CD8-positive, alpha-beta memory T cell (primary cell): ENCODE results near the gene NAA40. TPM values are rescaled to one million over a fixed set of nuclear protein-coding genes. Genes with fewer than 3 reads are reported as not detected.

ENCODE experiments used
- CTCF ChIA-PET: fragments of 350-600 bp; sonication (Branson Sonifier 250); formaldehyde crosslinking; loops from one replicate; lab custom pipeline; 2021; ENCODE audit warnings: antibody characterized with exemption; lab: Charles Lee
- POLR2A ChIA-PET: fragments of 350-600 bp; sonication (Branson Sonifier 250); formaldehyde crosslinking; loops from one replicate; lab custom pipeline; 2021; ENCODE audit warnings: antibody characterized with exemption; lab: Charles Lee
- DNase-seq, 5 donors: peaks; one replicate each; pipeline versions ENCODE4 v3.0.0 to v3.0.0-alpha.2; 2020 to 2022; ENCODE audit warnings: mixed read lengths in 1 of 5
- H3K27ac ChIP-seq: one replicate; pipeline ENCODE4 v1.7.0; 2013; ENCODE audit warnings: low read depth, mild to moderate bottlenecking, low read length, moderate library complexity
- H3K27me3 ChIP-seq: 2 replicates; pipeline ENCODE4 v1.7.0; 2013; ENCODE audit warnings: low read length, mild to moderate bottlenecking; ENCODE audit not compliant: insufficient read depth, poor library complexity, severe bottlenecking
- H3K36me3 ChIP-seq: 2 replicates; pipeline ENCODE4 v1.7.0; 2013; ENCODE audit warnings: mild to moderate bottlenecking, low read length, moderate library complexity; ENCODE audit not compliant: insufficient read depth
- H3K4me1 ChIP-seq: 2 replicates; pipeline ENCODE4 v1.7.0; 2013; ENCODE audit warnings: mild to moderate bottlenecking, low read length, moderate library complexity; ENCODE audit not compliant: insufficient read depth
- H3K4me3 ChIP-seq: 2 replicates; pipeline ENCODE4 v1.7.0; 2013; ENCODE audit warnings: mild to moderate bottlenecking, low read length
- H3K9me3 ChIP-seq: 2 replicates; pipeline ENCODE4 v1.7.0; 2013; ENCODE audit warnings: mild to moderate bottlenecking, low read length
- H3K27ac Mint-ChIP-seq, 8 donors: one replicate each; pipeline ENCODE4 v1.8.0; 2020 to 2021; ENCODE audit warnings: mixed read lengths in 8 of 8, mild to moderate bottlenecking in 6 of 8, inconsistent platforms in 3 of 8, moderate library complexity in 3 of 8
- H3K27me3 Mint-ChIP-seq, 2 donors: one replicate each; pipeline ENCODE4 v1.8.0; 2020 to 2021; ENCODE audit warnings: mixed read lengths in 2 of 2, mild to moderate bottlenecking in 1 of 2, moderate library complexity in 1 of 2
- H3K36me3 Mint-ChIP-seq, 3 donors: one replicate each; pipeline ENCODE4 v1.8.0; 2020 to 2021; ENCODE audit warnings: mixed read lengths in 3 of 3, inconsistent platforms in 1 of 3, mild to moderate bottlenecking in 1 of 3
- H3K4me1 Mint-ChIP-seq, 3 donors: one replicate each; pipeline ENCODE4 v1.8.0; 2020 to 2021; ENCODE audit warnings: mixed read lengths in 3 of 3, inconsistent platforms in 1 of 3, mild to moderate bottlenecking in 1 of 3
- H3K4me3 Mint-ChIP-seq, 7 donors: one replicate each; pipeline ENCODE4 v1.8.0; 2020 to 2021; ENCODE audit warnings: mixed read lengths in 7 of 7, mild to moderate bottlenecking in 6 of 7, moderate library complexity in 4 of 7, inconsistent platforms in 2 of 7
- H3K9me3 Mint-ChIP-seq, 5 donors: one replicate each; pipeline ENCODE4 v1.8.0; 2020 to 2022; ENCODE audit warnings: mixed read lengths in 5 of 5, mild to moderate bottlenecking in 3 of 5, moderate library complexity in 2 of 5, inconsistent platforms in 1 of 5
- polyA plus RNA-seq: library from polyadenylated mRNA; unstranded; fragments of 300-500 nt; fragmentation: Illumina TruSeq; gene quantifications from one replicate; pipeline ENCODE4 v1.2.3, GENCODE V29; 2021
- total RNA-seq, 2 experiments: library from RNA; stranded (reverse); gene quantifications; one replicate each; pipeline ENCODE4 v1.2.3, GENCODE V29; 2021

Gene NAA40
- total and polyA plus RNA-seq, 3 experiments from 2014 or later, result 15.9 to 26.2 (median 20.2) TPM

DNA sequence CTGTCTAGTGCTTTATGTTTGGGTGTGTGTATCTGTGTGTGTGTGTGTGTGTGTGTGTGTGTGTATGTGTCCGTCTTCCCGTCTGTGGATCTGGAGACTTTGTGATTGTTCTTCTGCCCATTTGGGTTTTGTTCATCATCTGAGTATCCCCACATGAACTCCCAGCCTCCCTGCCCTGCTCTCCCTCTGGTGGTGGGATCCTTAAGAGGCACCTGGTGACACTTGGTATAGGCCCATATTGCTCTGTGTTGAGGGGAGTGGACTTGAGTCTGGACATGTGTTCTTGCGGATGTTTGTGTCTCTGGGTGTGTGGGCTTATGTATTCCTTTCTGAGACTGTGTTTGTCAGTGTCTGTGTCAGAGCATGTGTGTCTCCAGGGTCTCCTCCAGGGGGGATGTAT, 37.1 kb upstream of the NAA40 start:
- Mint-ChIP-seq H3K36me3 (peaks cover 22 to 97% (median 28%) of the 10 kb centered on the region in 3 donors), H3K9me3 (no peaks in the 10 kb centered on the region), H3K4me3 (no peak overlapping the region), H3K4me1 (peaks cover 13 to 19% (median 19%) of the 10 kb centered on the region in 3 donors), H3K27me3 (no peaks in the 10 kb centered on the region), H3K27ac (peak overlapping the region in 3 of 8 donors; percentile 51 to 63 (median 53))
- CTCF ChIA-PET, result interaction anchor here (1.6 kb wide), 1 partner anchor 14 kb away, joined by 3 read pairs; no protein-coding TSS in a partner anchor
- H3K4me1 ChIP-seq, result no peaks in the 10 kb centered on the region
- no peaks in the 10 kb centered on the region for H3K9me3 ChIP-seq
- POLR2A ChIA-PET, result no interaction called here
- H3K36me3 ChIP-seq, result peaks cover 78% of the 10 kb centered on the region
- H3K27ac ChIP-seq, result no peak overlapping the region
- no peaks in the 10 kb centered on the region for H3K27me3 ChIP-seq
- H3K4me3 ChIP-seq, result no peak overlapping the region
- no peak for DNase-seq

DNA sequence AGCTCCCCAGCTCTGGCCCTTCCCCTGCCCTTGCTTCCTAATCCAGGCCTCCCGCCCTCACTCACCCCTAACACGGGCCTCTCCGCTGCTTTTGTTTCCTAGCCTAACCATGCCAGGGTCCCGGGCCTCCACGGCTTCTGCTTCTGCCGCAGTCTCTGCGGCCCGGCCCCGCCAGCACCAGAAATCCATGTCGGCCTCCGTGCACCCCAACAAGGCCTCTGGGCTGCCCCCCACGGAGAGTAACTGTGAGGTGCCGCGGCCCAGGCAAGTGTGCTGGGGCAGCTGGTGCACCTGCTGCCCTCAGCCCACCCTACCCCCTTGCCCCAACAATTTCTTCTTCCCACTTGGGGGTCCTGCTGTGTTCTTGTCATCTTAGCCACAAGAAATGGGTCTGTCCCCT, 34.9 kb upstream of the NAA40 start:
- CTCF ChIA-PET, result interaction anchor here (0.7 to 1.4 kb wide), 2 partner anchors 58 to 67 kb away, joined by 3 read pairs; no protein-coding TSS in a partner anchor
- H3K27ac Mint-ChIP-seq, result peak overlapping the region in 1 of 8 donors; percentile 40
- DNase-seq, result no peak

DNA sequence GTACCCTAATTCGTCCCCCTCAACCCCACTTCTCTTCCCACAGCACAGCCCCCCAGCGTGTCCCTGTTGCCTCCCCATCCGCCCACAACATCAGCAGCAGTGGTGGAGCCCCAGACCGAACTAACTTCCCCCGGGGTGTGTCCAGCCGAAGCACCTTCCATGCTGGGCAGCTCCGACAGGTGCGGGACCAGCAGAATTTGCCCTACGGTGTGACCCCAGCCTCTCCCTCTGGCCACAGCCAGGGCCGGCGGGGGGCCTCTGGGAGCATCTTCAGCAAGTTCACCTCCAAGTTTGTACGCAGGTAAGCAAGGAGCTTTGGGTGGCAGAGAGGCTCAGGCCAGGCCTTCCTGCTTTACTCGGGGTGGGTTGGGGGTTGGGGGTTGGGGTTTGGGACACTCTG, 34.1 kb upstream of the NAA40 start:
- Histone ChIP-seq H3K9me3 (no peaks in the 10 kb centered on the region), H3K4me3 (no peak overlapping the region), H3K4me1 (no peaks in the 10 kb centered on the region), H3K27me3 (no peaks in the 10 kb centered on the region), H3K36me3 (peaks cover 51% of the 10 kb centered on the region), H3K27ac (no peak overlapping the region)
- H3K4me3 Mint-ChIP-seq, result no peak overlapping the region
- no peaks in the 10 kb centered on the region for H3K27me3 Mint-ChIP-seq
- no peak for DNase-seq
- no peaks in the 10 kb centered on the region for H3K9me3 Mint-ChIP-seq
- peaks cover 4 to 9% (median 8%) of the 10 kb centered on the region in 3 donors for H3K4me1 Mint-ChIP-seq
- CTCF ChIA-PET, result interaction anchor here (3.0 kb wide), 1 partner anchor 68 kb away, joined by 34 read pairs; the partner anchor contains the start of gene MARK2
- POLR2A ChIA-PET, result no interaction called here
- peaks cover 18 to 82% (median 19%) of the 10 kb centered on the region in 3 donors for H3K36me3 Mint-ChIP-seq
- H3K27ac Mint-ChIP-seq, result peak overlapping the region in 1 of 8 donors; percentile 58

More for the DNA sequence above, 34.9 kb upstream of the NAA40 start:
- POLR2A ChIA-PET, result no interaction called here
- Mint-ChIP-seq H3K27me3 (no peaks in the 10 kb centered on the region), H3K4me1 (peaks cover 4 to 9% (median 8%) of the 10 kb centered on the region in 3 donors), H3K36me3 (peaks cover 18 to 90% (median 21%) of the 10 kb centered on the region in 3 donors), H3K9me3 (no peaks in the 10 kb centered on the region), H3K4me3 (no peak overlapping the region)
- H3K9me3 ChIP-seq, result no peaks in the 10 kb centered on the region
- H3K27ac ChIP-seq, result no peak overlapping the region
- H3K4me3 ChIP-seq, result no peak overlapping the region
- H3K36me3 ChIP-seq, result peaks cover 60% of the 10 kb centered on the region
- no peaks in the 10 kb centered on the region for H3K27me3 ChIP-seq
- H3K4me1 ChIP-seq, result no peaks in the 10 kb centered on the region

DNA sequence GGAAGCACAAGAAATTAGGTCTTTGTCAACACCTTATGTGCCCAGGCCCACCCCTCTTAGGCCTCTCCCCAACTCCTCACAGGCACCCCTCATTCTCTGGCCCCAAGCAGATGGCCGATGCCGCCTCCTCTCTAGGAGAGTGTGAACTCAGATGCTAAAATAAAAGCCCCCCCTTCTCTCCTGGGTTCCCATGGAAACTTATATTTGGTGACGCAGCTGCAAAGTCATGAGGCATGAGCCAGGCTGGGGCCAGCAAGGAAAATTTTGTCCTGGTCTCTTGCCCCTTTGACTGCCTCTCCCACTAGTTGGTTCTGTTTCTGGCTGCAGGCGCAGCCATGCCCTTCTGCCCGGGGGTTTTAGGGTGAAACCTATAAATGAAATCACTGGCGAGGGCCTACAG, 33.6 kb upstream of the NAA40 start:
- Histone ChIP-seq H3K36me3 (peaks cover 49% of the 10 kb centered on the region), H3K27ac (no peak overlapping the region), H3K27me3 (no peaks in the 10 kb centered on the region), H3K9me3 (no peaks in the 10 kb centered on the region), H3K4me3 (no peak overlapping the region), H3K4me1 (no peaks in the 10 kb centered on the region)
- no peak overlapping the region for H3K27ac Mint-ChIP-seq
- no peaks in the 10 kb centered on the region for H3K9me3 Mint-ChIP-seq
- H3K36me3 Mint-ChIP-seq, result peaks cover 18 to 81% (median 19%) of the 10 kb centered on the region in 3 donors
- H3K4me1 Mint-ChIP-seq, result peaks cover 4 to 9% (median 8%) of the 10 kb centered on the region in 3 donors
- ChIA-PET CTCF (interaction anchor here (3.0 kb wide), 1 partner anchor 69 kb away, joined by 34 read pairs; the partner anchor contains the start of gene MARK2), POLR2A (no interaction called here)
- H3K27me3 Mint-ChIP-seq, result no peaks in the 10 kb centered on the region
- H3K4me3 Mint-ChIP-seq, result no peak overlapping the region
- DNase-seq, result no peak

DNA sequence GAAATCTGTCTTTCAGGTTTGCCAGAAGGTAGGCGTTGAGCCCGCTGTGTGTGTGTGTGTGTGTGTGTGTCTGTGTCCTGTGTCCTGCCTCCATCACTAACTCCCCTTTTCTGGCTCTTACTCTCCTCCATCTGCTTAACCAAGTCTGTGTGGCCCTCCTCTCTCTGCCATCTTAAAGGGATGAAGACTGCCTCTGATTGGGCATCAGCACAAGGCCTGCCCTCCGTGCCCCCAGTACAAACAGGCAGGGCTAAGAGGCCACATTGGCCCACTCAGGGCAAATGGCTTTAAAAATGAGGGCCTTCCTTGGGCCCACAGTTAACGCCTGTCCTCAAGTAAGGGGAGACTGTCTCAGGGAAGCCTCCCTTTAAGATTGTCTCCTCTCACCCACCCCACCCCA, 32.7 kb upstream of the NAA40 start:
- peaks cover 39% of the 10 kb centered on the region for H3K36me3 ChIP-seq
- POLR2A ChIA-PET, result interaction anchor here (1.3 kb wide), 1 partner anchor 67 kb away, joined by 3 read pairs; the partner anchor contains the start of gene MARK2

GRCh38 chr11:63906585-63906984, 32.2 kb upstream of the NAA40 start:
- Mint-ChIP-seq H3K27me3 (no peaks in the 10 kb centered on the region), H3K36me3 (peaks cover 7 to 72% (median 8%) of the 10 kb centered on the region in 3 donors), H3K4me1 (peaks cover 2 to 6% (median 2%) of the 10 kb centered on the region in 3 donors), H3K4me3 (no peak overlapping the region), H3K9me3 (no peaks in the 10 kb centered on the region), H3K27ac (peak overlapping the region in 3 of 8 donors; percentile 30 to 47 (median 34))
- Histone ChIP-seq H3K27ac (no peak overlapping the region), H3K36me3 (peaks cover 37% of the 10 kb centered on the region), H3K4me3 (no peak overlapping the region), H3K9me3 (no peaks in the 10 kb centered on the region), H3K4me1 (no peaks in the 10 kb centered on the region), H3K27me3 (no peaks in the 10 kb centered on the region)
- CTCF ChIA-PET, result interaction anchor here (0.7 to 3.0 kb wide), 7 partner anchors 8 to 70 kb away, joined by 3 to 34 read pairs (median 5); partner anchors contain the start of gene MARK2
- POLR2A ChIA-PET, result interaction anchor here (0.9 to 1.3 kb wide), 2 partner anchors 68 to 69 kb away, joined by 3 read pairs; partner anchors contain the start of gene MARK2
- peak; percentile 34 to 74 (median 47) for DNase-seq

More for the DNA sequence above, 32.7 kb upstream of the NAA40 start:
- no peaks in the 10 kb centered on the region for H3K4me1 ChIP-seq
- H3K27ac ChIP-seq, result no peak overlapping the region
- H3K27me3 Mint-ChIP-seq, result no peaks in the 10 kb centered on the region
- H3K9me3 ChIP-seq, result no peaks in the 10 kb centered on the region
- DNase-seq, result no peak
- peaks cover 3 to 8% (median 7%) of the 10 kb centered on the region in 3 donors for H3K4me1 Mint-ChIP-seq
- H3K4me3 Mint-ChIP-seq, result no peak overlapping the region
- H3K27ac Mint-ChIP-seq, result peak overlapping the region in 1 of 8 donors; percentile 29
- peaks cover 12 to 76% (median 12%) of the 10 kb centered on the region in 3 donors for H3K36me3 Mint-ChIP-seq
- CTCF ChIA-PET, result interaction anchor here (0.7 to 3.0 kb wide), 6 partner anchors 9 to 70 kb away, joined by 3 to 34 read pairs (median 5); partner anchors contain the start of gene MARK2
- H3K27me3 ChIP-seq, result no peaks in the 10 kb centered on the region
- H3K4me3 ChIP-seq, result no peak overlapping the region
- H3K9me3 Mint-ChIP-seq, result no peaks in the 10 kb centered on the region

- H3K27ac ChIP-seq, result no peak overlapping the region
- H3K27ac Mint-ChIP-seq, result no peak overlapping the region
Observed at GRCh38 chr11:63907063-63907462, 31.7 kb upstream of the NAA40 start.

More at GRCh38 chr11:63907063-63907462, 31.7 kb upstream of the NAA40 start:
- POLR2A ChIA-PET, result interaction anchor here (0.9 to 1.3 kb wide), 2 partner anchors 68 to 70 kb away, joined by 3 read pairs; partner anchors contain the start of gene MARK2
- no peaks in the 10 kb centered on the region for H3K4me1 ChIP-seq
- no peaks in the 10 kb centered on the region for H3K27me3 ChIP-seq
- peaks cover 4 to 67% (median 5%) of the 10 kb centered on the region in 3 donors for H3K36me3 Mint-ChIP-seq
- H3K4me3 ChIP-seq, result no peak overlapping the region
- H3K9me3 Mint-ChIP-seq, result no peaks in the 10 kb centered on the region
- H3K4me1 Mint-ChIP-seq, result peaks cover 0 to 2% (median 2%) of the 10 kb centered on the region in 3 donors
- CTCF ChIA-PET, result interaction anchor here (0.7 to 3.0 kb wide), 7 partner anchors 8 to 71 kb away, joined by 3 to 34 read pairs (median 5); partner anchors contain the start of gene MARK2
- DNase-seq, result no peak
- peaks cover 32% of the 10 kb centered on the region for H3K36me3 ChIP-seq
- no peak overlapping the region for H3K4me3 Mint-ChIP-seq
- H3K9me3 ChIP-seq, result no peaks in the 10 kb centered on the region
- no peaks in the 10 kb centered on the region for H3K27me3 Mint-ChIP-seq
